ENCODE results near the gene ASCC3.

The ASCC3 gene

DNA sequence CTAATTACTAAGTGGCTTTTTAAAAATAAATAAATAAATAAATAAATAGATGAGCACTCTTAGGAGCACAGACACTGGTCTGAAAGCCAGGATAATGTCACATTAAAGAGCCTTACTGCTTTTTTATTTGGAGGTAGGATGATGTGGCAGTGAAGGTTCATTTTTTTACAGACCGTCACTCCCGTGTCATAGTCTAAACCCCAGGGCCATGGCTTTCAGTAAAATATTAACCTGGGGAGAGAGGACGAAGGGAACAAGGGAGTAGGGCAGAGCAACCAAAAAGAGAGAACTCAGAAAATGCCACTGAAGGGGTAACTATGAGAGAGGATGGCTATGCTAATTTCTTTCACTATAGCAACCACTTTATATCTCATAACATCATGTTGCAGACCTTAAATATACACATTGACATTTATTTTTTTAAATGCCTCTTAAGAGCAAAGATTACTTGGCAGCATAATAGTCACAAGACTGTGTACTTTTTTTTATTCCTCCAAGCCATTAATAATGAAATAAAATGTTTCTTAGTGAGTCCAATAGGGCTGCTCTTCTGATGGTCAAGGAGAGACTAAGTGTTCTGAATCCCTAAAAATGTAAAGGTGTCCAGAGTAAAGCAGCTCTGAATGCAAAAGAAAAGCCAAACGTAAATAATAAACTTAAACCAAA lies 315.6 kb downstream of the ASCC3 start:
- no peak for DNase-seq

DNA sequence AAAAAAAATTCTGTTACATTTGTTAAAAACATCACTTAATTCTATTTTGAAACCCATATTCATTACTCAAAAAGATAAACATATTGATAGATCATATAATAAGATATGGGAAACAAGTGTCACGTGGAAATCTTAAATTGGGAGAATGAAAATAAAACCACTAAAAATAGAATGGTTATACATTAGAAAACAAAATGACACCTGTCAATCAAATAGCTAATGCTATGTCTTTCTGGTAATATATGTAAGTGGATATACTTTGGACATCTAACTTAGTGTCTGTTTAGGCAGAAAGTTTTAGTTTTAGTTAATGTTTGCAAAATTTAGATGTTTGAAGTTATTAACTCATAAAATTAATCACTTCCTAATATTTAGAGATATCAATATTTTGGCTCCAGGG lies 321.3 kb downstream of the ASCC3 start:
- DNase-seq = no peak

DNA sequence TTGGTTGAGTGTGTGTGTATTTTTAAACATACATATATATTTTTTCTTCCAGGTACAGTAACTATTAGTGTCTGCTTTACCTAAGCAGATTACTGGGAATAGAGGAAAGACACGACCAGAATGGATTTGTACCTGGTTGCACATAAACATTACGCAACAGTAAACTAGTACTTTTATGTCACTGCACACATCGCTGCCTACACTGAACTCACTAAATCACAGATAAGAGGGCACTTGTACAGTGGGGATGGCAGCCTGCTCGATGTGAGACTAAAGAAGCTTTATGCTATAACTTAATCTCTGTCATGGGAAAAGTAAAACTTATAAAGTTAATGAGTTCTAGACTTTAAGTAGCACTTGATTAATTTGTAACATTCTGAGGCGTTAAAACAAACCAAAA lies 326.9 kb downstream of the ASCC3 start:
- DNase-seq = no peak

DNA sequence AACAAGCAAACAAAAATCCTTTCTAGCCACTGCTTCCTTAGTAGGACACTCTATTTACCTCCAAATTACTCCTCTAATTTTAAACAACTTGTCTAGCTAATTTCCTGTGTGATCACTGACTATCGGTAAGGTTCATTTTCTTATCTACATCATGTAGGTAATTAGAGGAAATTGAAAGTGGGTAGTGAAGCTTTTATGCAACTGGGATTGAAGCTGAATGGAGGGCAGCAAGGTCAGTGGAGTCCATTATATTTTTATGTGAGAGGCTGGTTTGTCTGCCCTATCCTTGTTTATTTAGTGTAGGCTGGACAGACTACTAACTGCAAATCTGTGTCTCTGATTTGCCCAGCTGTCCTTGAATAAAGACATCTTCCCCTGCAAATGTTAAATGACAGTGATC lies 327.9 kb downstream of the ASCC3 start:
- no peak for DNase-seq

DNA sequence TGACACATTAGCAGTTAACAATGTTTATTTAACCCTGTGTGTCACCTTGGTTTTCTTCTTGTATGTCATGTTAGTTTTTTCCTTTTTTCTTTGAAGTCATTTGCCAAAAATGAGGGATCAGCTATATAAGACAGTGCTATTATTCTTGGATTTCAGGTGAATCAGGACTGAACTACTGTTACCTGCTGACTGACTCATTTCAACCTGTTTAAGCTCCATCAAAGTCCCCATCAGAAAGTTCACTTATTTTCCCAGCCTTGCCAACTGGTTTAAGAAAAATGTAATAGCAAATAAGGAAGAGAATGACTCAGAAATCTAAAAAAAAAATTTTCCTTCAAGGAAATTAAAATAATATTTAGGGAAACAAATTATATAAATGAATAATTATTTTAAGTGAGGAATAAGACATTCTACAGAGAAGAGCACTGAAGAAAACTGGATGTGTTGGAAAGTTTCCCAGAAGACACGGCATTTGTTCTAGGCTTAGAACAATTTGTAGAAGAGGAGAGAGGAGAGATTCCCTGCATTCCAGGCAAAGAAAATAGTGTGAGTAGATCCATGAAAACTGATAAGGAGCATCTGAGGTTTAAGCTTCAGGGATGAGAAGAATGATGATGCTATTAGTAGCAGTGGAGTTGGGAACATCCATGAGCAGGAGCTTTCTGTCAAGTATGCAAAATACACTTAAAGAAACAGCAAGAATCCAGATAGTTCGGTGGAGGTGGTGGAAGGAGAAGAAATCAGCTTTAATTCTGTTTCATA lies 331.5 kb downstream of the ASCC3 start:
- DNase-seq = peak; percentile 69

DNA sequence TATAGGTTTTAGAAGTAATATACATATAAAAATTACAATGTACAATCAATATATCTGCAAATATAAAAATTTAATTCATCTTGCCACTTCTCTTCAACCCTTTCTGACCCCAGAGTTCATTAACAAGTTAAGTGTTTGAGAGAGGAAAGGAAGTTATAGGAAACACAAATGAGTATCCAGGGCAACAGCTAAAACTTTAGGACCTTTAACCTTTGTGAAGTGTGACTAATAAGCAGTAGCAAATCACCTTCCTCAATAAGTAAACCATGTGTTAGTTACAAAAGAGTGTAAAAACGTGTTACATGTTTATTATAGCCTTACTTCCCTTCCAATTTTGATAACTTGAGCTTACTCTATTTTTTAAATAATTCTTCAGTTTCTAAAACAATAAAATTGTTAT lies 343.0 kb downstream of the ASCC3 start:
- peak; percentile 5 for DNase-seq

DNA sequence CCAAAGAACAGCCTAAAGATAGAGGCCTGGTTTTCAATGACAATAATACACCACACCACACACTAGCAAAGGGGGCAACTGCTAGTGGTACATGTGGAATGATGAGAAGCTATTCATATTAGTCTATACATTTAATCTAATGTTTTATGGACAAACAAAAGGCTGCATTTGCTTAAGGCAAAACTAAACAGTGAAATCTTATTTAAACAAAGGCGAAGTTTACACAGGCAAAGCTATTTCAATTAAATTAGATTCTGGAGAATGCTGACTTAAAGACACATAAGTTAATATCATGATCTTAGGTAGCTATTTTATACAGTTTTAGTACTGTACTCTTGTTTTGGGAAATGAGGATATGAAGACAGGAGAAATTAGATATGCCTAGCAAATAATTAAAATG lies 362.5 kb downstream of the ASCC3 start:
- DNase-seq = no peak

DNA sequence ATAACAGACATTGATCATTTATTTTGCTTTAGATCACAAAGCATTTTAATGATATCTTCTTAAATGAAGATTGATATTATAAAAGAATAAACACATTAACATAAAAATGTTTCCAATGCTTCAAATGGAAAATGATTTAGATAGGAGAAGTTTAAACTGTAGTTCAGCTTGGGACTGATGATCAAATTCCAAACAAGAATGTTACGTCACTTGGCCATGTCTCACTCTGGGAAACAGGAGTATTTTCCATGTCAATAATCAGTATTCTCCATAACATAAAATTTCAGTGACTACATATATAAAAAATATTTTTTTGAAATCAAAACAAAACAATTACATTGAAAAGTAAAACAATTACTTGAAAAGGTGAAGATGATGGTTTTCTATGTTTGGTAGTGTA lies 363.5 kb downstream of the ASCC3 start:
- DNase-seq = no peak

DNA sequence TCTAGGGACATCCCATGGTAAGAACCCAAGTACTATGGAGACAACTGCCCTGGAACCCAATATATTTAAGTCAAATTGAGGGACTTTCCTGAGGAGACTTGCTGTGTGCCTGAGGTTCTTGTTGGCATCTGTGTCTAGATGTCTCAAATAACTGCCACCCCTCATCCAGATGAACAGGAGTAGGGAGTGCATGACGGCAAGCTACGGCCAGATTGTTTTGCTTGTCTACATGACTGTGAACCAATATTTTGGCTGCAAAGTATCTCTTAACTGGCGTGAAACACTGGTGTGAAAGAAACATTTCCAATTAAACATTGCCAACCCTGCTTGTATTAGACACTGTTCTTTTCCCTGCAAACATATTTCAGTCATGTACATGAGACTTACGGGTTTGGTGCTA lies 364.0 kb downstream of the ASCC3 start:
- DNase-seq = no peak

DNA sequence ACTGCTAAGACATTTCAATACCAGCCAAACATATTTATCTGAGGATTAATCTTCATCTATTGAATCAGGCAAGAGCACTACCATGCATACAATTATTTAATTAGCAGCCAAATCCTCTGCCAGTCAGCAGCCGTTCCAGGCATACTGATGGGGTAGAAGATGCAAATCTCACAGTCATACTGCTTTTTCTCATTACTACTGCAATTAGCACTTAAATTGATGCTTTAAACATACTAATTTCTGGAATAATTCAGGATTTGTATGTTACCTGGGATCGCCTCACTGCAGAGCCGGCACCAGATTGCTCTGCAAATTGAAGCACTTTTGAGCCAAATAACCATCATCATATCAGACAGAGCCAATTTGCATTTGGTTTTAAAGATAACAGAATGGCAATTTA lies 366.5 kb downstream of the ASCC3 start:
- DNase-seq = no peak

DNA sequence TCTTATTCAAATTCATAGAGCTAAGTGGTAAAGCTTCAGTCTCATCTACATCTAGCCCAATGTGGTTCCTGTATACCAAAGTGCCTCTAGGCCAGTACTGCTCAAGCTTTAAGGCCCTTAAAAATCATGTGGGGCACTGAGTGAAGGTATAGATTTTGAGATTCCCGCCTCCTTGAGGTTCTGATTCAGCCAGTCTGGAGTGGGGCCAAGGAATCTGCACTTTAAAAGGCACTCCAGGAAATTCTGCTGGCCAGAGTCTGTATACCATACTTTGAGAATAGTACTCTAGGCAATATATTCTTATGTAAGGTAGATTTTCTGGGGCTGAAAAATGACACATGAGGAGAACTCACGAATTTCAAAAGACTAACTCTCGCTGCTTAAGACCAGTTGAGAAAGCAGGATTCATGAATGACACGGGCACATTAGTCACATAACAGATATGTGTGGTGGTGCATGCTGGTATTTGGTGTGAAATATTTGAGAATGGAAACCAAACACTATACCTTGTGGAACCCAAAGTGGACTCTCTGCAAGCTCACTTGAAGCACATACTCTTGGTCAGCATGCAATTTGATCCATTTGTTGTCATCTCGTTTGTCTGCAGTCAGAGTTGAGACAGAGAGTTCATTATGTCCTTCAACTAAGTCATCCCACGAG lies 368.8 kb downstream of the ASCC3 start:
- peak; percentile 67 for DNase-seq

DNA sequence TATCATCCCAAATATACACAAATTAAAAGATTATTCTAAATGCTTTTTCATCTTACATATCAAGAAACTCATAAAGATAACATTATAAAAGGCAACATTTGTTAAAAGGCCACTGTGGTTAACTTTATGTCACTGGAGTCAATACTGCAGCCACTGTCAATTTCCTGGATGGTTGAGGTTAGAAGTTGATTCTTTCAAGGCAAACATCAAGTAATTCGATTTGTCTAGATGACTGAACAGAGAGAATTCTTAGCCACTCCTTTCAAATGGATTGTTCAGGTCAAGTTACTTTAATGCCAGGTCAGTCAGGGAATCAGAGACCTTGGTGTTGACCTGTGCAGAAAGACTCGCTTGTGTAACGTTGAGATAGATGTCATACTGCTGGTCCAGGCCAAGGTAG lies 372.0 kb downstream of the ASCC3 start:
- no peak for DNase-seq

DNA sequence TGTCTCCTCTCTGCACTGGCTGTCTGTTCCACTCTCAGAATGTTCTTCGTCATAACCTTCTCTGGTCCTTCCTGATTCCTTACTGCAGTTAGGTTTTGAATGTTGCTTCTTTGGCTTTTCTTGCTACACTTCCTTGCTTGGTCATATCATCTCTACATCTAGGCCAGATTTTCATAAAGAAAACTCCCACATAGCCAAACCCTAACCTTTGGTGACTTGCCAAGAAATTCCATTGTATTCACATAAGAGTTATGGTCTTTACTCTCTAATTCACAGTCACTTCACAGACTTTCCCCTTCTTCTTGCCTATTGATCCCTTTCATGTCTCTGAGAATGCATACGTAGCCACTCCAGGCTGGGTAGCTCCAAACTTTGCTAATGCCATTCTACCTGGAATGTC lies 374.5 kb downstream of the ASCC3 start:
- peak; percentile 76 for DNase-seq

DNA sequence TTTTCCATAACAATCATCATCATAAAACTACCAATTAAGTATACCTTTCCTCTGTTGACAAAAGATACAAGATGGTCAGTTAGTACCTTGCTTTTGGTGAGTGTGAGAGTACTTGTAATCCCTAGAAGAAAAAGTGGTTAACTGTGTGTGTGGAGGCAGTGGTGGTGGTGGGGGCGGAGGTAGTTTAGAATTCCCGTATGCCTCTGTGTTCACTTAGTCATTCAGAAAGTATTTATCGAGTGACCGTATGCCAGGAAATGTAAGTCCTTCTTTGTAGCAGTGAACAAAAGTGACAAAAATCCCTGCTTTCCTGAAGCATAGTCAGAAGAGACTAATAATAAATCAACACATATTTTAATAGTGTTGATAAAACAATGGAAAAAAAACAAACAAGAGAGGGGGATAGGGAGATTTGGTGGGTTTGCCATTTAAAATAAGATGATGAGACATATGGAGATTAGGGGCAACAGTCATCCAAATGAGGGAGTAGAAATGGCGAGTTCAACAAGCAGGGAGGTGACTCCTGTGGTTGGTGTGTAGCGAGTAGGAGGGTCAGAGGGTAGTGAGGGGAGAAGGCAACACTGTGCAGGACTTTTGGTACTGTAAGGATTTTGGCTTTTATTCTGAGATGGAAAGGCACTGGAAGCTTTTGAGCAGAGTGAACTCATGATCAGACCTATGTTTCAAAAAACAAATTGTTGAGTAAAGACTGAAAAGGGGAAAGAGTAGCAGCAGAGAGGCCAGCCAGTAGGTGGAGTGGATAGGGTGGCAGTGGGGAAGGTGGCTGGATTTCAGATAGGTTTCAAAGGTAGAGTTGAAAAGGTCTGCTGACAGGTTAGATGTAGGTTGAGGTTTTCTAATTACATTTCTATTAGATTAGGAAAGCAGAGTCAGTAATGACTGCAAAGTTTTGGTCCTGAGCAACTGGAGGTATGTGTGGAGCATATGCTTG lies 376.1 kb downstream of the ASCC3 start:
- peak; percentile 85 for DNase-seq

DNA sequence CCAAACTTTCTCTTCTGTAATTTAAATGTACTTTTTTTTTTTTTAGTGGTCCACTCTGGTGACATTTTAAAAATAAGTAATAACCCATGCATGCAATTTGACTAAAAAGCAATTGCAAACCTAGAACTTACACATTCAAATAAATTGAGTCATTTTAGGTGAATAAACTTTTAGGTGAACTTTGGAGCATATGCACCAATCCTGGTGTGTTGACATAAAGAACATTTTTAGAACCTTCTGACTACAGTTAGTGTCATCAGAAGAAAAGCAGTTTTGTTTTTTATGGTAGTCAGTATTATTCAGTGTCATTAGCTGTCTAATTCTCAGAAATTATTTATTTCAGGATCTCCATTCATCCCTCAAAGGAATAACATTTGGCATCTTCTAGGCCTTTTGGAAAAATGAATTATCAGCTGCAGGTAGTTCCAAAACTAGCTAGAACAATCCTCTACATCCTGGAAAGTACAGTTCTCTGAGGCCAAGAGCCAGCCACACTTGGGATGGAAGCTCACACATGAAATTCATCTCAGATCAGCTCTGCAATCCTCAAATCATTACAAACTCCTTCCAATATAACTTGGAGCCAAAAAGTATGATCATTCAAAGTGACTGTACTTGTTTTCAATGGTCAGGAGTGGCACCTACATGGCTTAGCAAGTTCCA lies 378.0 kb downstream of the ASCC3 start:
- no peak for DNase-seq

DNA sequence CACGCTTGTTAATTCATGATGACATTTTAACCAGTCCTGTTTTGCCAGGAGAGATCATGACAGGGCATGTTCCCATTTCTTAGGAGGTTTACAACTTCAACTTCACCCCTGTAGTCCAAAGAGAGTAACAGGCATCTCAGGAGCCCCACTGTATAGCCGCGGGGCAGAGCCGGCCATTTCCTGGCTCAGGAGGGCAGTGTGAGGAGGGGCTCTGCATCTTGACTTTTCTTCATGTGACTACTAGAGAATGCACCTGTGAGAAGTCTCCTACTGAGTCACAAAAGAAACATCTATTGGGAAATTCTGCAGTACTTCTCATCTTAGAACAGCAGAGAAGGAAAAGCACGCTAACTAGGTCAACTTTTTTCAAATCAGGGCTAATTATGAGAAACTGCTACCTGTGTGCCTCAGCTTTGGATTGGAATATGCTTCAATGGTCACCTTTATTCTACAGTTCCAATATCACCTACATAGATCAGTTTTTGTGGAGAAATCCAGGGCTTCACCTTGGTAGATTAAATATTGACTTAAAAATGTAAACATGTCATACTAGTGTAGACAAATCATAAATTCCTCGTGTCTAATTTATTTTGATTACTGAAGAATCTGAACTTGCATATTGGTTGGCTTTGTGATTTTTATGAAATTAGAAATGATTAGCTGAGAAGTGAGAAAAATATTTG lies 387.8 kb downstream of the ASCC3 start:
- DNase-seq = no peak

DNA sequence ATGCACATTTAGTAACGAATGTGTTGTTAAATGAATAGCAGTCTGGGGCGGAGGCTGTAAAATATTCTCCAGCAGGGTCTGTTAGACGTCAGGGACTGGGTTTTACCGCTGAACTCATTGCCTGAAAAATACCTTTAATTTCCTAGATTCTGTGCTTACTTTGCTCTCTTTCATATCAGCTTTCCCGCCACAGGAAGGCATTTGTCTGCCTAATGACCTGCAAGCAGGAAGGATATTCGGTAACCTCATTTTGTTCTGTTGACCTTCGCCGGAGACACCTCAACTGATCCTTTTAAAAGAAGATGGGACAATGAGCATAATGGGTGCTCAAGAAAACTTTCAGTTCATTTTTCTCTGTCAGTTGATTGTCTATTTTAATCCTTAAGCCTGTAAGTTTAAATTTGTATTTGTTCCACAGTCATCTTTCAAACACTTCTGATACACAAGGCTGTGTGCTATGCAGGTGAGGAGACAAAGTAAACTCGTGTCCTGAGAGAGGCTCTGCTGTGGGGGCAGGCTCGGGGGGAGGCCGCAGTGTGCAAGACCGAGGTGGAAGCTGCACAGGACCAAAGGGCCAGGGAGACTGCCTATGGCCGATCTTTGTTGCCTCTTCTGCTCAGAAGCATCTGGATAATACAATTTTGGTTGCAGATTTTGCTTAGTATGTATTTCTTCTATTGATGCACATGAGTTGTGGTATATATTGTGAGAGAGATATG lies 389.0 kb downstream of the ASCC3 start:
- DNase-seq = no peak

DNA sequence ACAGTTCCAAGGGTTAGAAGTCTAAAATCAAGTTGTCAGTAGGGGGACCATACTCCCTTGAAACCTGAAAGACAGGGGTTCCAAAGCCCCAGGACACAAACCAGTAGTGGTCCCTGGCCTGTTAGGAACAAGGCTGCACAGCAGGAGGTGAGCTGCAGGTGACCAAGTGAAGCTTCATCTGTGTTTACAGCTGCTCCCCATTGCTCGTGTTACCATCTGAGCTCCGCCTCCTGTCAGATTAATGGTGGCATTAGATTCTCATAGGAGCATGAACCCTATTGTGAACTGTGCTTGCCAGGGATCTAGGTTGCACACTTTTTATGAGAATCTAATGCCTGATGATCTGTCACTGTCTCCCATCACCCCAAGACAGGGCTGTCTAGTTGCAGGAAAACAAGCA lies 391.1 kb downstream of the ASCC3 start:
- no peak for DNase-seq

DNA sequence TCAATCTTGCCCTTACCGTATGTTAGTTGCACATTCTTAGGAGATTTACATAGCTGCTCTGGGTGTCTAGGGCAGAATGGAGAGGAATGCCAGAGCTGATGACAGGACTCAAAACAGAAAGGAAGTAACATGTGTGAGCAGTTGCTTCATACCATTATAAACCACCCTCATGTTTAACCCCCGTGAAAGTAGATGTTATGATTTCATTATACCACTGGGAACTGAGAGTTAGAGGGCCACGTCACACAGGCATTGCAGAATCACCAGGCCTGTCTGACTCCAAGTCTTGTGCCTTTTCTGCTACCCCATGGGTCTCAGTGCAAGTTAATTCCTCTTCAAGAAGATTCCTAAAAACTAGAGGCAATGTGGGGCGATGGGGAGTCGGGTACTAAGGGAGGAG lies 392.9 kb downstream of the ASCC3 start:
- DNase-seq = peak; percentile 76

DNA sequence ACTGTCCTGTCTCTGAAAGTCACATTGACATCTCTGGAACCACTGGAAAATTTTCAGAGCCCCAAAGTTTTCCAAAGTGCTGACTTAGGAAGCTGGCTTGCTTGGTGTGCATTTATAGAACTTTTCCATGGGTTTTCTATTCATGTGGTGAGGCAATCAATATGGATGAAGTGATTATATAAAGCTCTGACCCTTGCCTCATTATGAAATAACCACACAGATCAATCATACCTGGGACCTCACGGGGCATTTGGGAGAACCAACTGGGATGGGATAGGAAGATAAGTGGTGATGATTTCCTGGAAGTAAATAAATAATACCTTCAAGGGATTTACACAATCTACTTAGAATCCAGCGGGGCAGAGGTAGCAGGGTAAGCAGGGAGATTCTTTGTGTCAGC lies 393.5 kb downstream of the ASCC3 start:
- DNase-seq = no peak

DNA sequence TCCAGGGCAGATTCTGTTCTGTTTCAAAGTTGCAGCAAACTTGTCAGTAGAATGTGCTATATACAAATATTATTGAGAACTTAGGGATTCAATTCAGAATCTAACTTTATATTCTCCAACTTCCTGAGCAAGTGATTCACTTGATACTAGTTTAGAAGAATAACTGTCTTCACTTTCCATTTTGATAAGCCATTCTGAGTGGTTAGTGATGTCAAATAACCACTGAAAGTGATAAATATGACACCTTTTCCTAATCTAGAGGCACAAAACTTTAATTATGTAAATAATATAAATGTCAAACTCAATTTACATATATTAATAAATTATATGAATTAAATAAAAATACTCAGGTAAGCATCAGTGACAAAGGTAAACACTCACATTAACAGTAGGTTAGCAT lies 395.9 kb downstream of the ASCC3 start:
- no peak for DNase-seq

Data from fibroblast of skin of right quadriceps (primary cell).